IPS DF 6.9 (cell line): ENCODE measurements around the gene SCN4A.

Source experiments
- DNase-seq: peaks from one replicate; pipeline ENCODE4 v3.0.0-alpha.2; 2013; ENCODE audit warnings: low read depth, low spot score
- H3K27ac ChIP-seq: one replicate; pipeline ENCODE4 v1.5.1; 2013; ENCODE audit warnings: low read length, control low read depth
- H3K27me3 ChIP-seq: 2 replicates; pipeline ENCODE4 v1.6.1; 2013; ENCODE audit warnings: mild to moderate bottlenecking, low read length; ENCODE audit not compliant: control insufficient read depth, insufficient read depth
- H3K36me3 ChIP-seq: 2 replicates; pipeline ENCODE4 v1.6.1; 2013; ENCODE audit warnings: low read length; ENCODE audit not compliant: control insufficient read depth, insufficient read depth
- H3K4me1 ChIP-seq: 2 replicates; pipeline ENCODE4 v1.6.1; 2013; ENCODE audit warnings: low read length; ENCODE audit not compliant: control insufficient read depth, insufficient read depth
- H3K4me3 ChIP-seq: 2 replicates; pipeline ENCODE4 v1.5.1; 2013; ENCODE audit warnings: mild to moderate bottlenecking, low read length
- H3K9me3 ChIP-seq: 2 replicates; pipeline ENCODE4 v1.6.1; 2013; ENCODE audit warnings: low read length, inconsistent platforms; ENCODE audit not compliant: control insufficient read depth, insufficient read depth
- WGBS: extraction: QIAGEN DNeasy Blood & Tissue Kit; methylation state at CpG from one replicate; pipeline ENCODE4 v1.1.7; 2013; ENCODE audit warnings: mixed read lengths, missing lambda C conversion rate; ENCODE audit not compliant: insufficient read length, insufficient coverage; 5-methylcytosine and 5-hydroxymethylcytosine counted together

The SCN4A gene

DNA sequence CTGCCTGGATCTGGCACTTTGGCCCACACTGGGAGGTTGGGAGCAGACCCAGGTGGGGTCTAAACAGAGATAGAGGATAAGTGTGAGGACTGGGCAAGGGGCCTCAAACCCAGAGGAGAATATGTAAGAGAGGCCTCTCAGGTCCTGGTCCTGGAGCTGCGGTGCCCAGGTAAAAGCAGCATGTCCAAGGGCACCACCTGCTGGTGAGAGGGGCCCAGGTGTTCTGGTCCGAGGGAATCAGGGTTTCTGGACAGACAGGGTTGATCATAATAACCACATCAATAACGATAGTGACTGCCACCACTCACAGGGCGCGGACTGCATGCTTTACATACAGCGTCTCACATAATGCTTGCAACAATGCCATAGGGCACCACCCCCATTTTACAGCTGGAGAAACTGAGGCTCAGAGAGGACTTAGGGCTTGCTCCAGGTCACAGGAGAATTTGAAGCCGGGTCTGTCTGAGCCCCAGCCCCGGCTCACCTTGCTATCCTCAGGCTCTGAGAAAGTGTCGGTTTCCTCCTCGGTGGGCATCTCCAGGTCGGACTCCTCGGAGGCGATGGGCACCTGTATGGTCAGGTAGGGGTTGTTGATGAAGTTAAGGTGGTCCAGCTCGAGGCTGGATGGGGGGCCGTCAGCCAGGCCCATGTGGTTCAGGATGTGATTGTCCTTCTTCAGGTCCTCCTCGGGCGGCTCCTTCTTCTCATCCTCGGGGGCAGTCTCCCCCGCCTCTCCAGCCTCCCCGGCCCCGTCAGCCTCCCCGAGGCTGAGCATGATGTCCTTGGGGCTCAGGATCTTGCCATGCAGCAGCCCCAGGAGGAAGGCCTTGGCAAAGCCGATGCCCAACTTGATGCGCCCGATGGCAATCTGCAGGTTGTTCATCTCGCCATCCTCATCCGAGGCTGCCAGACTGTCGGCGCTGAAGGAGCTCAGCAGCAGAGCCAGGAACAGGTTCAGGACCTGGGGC is 21.5 kb downstream of the SCN4A start:
- H3K4me3 ChIP-seq, result no peak overlapping the region
- WGBS, result no CpG with 5 or more reads among the region's 29 CpGs
- no peak overlapping the region for H3K27ac ChIP-seq
- H3K27me3 ChIP-seq, result no peaks in the 10 kb centered on the region
- peaks cover 3% of the 10 kb centered on the region for H3K4me1 ChIP-seq
- H3K9me3 ChIP-seq, result no peaks in the 10 kb centered on the region
- H3K36me3 ChIP-seq, result no peaks in the 10 kb centered on the region
- DNase-seq, result no peak

DNA sequence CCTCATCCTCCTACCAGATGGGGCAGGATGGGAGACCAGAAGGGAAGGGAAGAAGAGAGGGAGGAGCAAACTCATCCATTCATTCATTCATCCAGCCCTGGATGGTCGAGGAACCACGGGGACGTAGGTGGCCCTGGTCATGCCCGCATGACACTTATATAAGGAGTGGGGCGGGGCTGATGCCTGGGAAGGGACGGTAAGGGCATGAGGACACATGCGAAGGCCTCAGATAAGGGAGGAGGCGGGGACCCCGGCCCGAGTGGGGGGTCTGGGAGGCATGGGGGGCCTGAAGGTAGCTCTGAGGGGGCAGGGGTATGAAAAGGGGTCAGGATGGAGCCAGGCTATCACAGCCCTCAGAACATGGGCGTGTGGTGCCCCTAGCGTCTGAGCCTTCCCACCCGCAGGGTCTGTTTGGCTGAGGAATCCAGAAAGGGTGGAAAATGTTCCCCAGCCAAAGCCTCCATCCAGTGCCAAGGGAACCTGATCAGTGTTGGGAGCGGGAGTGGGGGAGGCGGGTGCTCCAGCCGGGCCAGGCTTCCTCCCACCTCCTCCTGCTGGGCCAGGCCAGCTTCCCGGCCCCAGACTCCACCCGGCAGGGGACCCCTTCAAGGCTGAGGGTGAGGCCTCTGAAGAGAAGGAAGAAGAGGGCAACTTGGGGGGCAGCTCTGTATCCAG is 23.0 kb downstream of the SCN4A start:
- H3K4me3 ChIP-seq, result no peak overlapping the region
- H3K9me3 ChIP-seq, result no peaks in the 10 kb centered on the region
- H3K27ac ChIP-seq, result no peak overlapping the region
- no peaks in the 10 kb centered on the region for H3K27me3 ChIP-seq
- no CpG with 5 or more reads among the region's 18 CpGs for WGBS
- no peaks in the 10 kb centered on the region for H3K36me3 ChIP-seq
- H3K4me1 ChIP-seq, result peaks cover 3% of the 10 kb centered on the region
- DNase-seq, result no peak

DNA sequence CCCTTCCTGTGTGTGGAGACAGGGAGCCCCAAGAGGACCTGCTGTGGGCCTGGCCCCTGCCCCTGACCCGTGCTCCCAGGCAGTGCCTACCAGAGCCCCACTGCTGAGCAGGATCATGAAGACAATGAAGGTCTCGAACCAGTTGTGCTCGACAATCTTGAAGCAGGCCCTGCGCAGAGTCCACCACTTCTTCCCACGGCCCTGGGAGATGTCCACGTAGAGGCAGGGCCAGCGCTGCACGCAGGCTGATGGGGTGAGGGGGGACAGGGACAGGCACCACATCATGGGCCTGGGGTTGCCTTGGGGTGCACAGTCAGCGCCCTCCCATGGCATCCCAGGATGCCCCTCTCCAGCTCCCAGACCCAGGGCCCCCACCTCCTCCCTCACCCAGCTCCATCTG is 24.2 kb downstream of the SCN4A start:
- no peak for DNase-seq
- no peaks in the 10 kb centered on the region for H3K27me3 ChIP-seq
- H3K9me3 ChIP-seq, result no peaks in the 10 kb centered on the region
- H3K4me3 ChIP-seq, result no peak overlapping the region
- no peak overlapping the region for H3K27ac ChIP-seq
- WGBS, result no CpG with 5 or more reads among the region's 9 CpGs
- H3K36me3 ChIP-seq, result no peaks in the 10 kb centered on the region
- H3K4me1 ChIP-seq, result peaks cover 3% of the 10 kb centered on the region

DNA sequence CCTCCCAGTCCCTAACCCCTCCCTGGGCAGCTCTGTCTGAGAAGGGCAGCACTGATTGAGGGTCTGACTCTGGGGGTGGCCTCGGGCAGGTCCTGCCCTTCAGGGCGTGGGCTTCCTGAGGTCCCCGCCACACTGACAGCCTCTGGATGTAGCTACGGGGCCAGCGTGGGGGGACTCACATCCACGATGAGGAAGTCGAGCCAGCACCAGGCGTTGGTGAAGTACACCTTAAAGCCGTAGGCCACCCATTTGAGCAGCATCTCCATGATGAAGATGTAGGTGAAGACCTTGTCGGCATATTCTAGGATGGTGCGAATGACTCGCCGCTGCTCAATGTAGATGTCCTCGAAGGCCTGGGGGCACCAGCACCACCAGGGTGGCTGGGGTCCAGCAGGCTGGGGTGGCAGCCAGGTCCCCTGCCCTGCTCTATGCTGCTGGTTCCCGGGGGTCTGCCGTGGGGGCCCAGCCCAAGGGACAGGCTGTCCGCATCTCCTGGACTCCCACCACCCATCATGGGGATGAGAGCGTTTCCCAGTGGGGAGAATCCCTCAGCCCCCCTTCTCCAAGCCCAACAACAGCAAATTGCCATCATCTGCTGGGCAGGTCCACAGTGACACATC is 24.9 kb downstream of the SCN4A start:
- Histone ChIP-seq H3K27ac (no peak overlapping the region), H3K4me1 (peaks cover 3% of the 10 kb centered on the region), H3K4me3 (no peak overlapping the region), H3K9me3 (no peaks in the 10 kb centered on the region), H3K27me3 (no peaks in the 10 kb centered on the region), H3K36me3 (peaks cover 1% of the 10 kb centered on the region; the same call in 1 of the 2 replicates)
- DNase-seq, result no peak
- no CpG with 5 or more reads among the region's 18 CpGs for WGBS

DNA sequence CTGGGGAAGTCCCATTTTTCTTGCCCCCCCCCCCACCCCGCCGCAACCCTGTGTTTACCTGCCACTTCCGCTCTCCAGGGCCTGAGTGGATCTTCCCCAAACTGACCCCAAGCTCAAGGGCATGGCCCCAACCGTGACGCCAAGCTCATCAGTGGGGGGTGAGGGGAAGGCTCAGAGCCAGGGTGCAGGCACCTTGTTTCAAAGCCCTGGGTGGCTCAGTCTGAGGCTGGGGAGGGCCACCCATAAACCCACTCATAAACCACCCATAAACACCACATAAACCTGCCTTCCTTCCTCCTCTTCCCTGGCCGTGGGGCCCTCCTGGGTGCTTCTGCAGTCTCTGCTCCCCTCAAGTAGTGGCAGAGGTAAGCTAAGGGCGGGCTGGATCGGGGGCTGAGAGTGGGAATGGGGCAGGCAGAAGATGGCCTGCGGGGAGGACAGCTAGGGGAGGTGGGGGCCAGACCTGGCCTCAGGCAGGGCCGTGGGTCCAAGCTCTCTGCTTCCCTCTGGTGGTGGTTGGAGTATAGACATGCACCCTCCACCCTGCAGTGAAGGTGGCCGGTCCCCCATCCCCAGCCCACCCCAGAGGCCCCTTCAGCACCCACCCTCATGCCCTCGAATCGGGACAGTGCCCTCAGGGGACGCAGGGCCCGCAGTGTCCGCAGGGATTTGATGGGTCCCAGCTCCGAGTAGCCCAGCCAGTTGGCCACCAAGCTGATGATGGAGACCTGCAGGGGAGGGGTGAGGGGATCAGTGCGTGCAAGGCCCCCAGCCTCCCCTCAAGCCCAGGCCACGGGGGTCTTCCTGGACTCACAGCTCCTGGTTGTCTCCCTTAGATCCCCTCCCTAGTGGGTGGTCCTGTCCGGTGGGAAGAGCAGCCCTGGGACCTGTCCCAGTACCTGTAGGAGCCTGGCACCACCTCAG is 26.0 kb downstream of the SCN4A start:
- H3K27me3 ChIP-seq, result no peaks in the 10 kb centered on the region
- H3K27ac ChIP-seq, result no peak overlapping the region
- no peak overlapping the region for H3K4me3 ChIP-seq
- no peaks in the 10 kb centered on the region for H3K9me3 ChIP-seq
- H3K4me1 ChIP-seq, result peaks cover 3% of the 10 kb centered on the region
- H3K36me3 ChIP-seq, result peaks cover 7% of the 10 kb centered on the region; the same call in 1 of the 2 replicates
- DNase-seq, result no peak
- no CpG with 5 or more reads among the region's 20 CpGs for WGBS

DNA sequence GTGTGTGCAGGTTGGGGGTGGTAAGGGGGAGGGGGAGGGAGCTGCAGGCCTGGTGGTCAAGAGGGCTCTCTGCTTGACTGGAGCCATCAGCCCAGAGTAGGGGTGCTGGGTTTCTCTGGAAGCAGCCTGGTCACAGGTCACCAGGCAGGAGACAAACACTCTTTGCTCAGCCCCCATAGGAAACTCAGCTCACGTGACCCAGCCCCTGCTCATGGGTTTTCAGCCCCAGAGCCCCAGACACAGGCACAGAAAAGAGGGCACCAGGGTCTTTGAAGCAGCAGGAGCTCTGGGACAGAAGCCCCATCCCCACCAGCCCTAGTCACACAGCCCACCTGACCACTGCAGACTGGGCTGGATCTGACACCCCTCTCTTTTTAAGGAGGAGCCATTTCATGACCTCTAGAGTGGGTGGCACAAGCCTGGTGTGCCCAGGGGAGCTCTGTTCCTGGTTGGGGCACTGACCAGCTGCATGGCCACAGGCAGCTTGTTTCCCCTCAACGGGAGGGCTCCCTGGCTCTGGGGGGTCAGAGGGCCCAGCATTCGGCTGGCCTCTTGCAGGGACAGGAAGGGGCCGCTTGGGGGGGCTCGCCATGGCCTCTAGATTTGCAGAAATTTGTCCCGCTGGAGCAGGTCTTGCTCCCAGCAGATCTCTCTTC is 26.8 kb downstream of the SCN4A start:
- DNase-seq, result no peak
- Histone ChIP-seq H3K4me1 (peaks cover 3% of the 10 kb centered on the region), H3K36me3 (peaks cover 7% of the 10 kb centered on the region; the same call in 1 of the 2 replicates), H3K9me3 (no peaks in the 10 kb centered on the region), H3K4me3 (no peak overlapping the region), H3K27me3 (no peaks in the 10 kb centered on the region), H3K27ac (no peak overlapping the region)
- WGBS, result no CpG with 5 or more reads among the region's 6 CpGs

DNA sequence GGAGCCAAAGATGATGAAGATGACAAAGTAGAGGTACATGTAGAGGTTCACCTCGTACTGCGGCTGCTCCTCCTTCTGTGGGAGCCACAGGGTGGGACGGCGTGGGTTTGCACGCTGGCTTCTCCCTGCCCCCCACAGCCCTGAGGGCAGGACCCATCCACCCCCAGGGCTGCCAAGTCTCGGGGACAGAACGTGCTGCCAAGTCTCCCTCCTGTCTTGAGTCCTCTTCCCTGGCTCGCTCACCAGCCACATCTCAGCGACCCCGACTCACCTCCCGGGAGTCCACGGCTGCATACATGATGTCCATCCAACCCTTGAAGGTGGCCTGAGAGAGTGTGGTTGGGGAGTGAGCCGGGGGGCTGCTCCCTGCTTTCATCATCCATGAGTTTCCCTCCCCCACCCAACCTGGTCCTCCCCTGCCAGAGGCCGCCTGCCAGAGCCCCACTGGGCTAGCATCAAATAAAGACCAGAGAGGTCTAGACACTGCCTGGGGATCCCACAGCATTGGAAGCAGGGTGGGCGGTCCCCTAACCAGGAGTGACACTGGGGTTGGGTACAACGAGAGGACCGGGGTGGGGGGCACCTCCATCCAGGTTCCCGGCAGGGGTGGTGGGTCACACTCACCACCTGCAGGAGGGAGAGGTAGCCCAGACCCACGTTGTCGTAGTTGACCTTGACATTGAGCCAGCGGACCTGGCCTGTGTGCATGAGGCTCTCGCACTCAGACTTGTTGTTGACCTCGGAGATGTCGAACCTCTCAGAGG is 27.8 kb downstream of the SCN4A start:
- DNase-seq, result no peak
- Histone ChIP-seq H3K4me1 (peaks cover 3% of the 10 kb centered on the region), H3K4me3 (no peak overlapping the region), H3K36me3 (peaks cover 7% of the 10 kb centered on the region; the same call in 1 of the 2 replicates), H3K9me3 (no peaks in the 10 kb centered on the region), H3K27ac (no peak overlapping the region), H3K27me3 (no peaks in the 10 kb centered on the region)
- WGBS, result no CpG with 5 or more reads among the region's 24 CpGs

DNA sequence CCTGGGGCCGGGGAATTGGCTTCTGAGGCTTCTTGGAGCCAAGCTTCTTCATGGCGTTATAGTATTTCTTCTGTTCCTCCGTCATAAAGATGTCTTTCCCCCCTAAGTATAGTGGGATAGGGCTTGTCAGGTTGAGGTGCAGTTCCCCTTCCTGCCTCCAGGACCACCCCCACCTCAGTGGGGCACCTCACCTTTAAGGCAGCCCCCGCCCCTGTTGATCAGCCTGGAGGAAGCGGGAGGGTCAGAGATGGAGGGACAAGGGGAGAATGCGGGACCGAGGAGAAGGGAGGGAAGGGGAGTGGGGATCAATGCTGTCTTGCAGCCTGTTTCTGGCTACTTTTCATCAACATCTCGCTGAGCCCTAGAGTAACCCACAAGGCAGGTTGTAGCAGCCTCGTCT is 29.0 kb downstream of the SCN4A start:
- WGBS, result no CpG with 5 or more reads among the region's 9 CpGs
- Histone ChIP-seq H3K27me3 (no peaks in the 10 kb centered on the region), H3K36me3 (peaks cover 7% of the 10 kb centered on the region; the same call in 1 of the 2 replicates), H3K9me3 (no peaks in the 10 kb centered on the region), H3K4me1 (peaks cover 3% of the 10 kb centered on the region), H3K4me3 (no peak overlapping the region), H3K27ac (no peak overlapping the region)
- DNase-seq, result no peak
